ENCODE data around the gene SNRK. TPM values are rescaled to one million over a fixed set of nuclear protein-coding genes. Genes with fewer than 3 reads are reported as not detected.

The SNRK gene
- total RNA-seq, 1 donor from 2014 or later, result 18.2 TPM

DNA sequence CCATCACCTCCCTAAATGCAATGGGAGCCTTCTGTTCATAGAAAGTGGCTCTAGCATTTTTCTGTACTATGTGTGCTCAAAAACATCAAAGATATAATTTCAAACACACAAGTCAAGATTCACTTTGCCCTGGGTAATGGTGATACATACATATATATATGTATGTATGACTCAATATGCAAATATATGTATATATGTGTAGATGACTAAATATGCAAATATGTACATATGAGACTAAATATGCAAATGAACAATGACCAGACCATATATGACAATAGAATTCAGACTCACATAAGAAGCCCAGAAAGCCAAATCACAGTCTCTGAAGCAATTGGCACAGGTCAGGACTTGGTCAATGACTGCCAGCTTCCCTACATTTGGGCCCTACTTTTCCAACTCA is 36.9 kb upstream of the SNRK start:
- no peak for TF ChIP-seq CTCF (conservative IDR thresholded peaks at IDR 0.05)
- H3K36me3 Mint-ChIP-seq (ENCODE audit: low read depth), result no peaks in the 10 kb centered on the region
- no peak for DNase-seq (ENCODE audit: low read depth, low spot score)
- peaks cover 9% of the 10 kb centered on the region for H3K4me1 Mint-ChIP-seq
- H3K9me3 Mint-ChIP-seq, result no peaks in the 10 kb centered on the region
- H3K27me3 Mint-ChIP-seq (ENCODE audit: low read depth), result peaks cover 2% of the 10 kb centered on the region
- H3K27ac Mint-ChIP-seq (ENCODE audit: unreplicated experiment), result no peak overlapping the region
- no peak overlapping the region for H3K4me3 Mint-ChIP-seq

- Mint-ChIP-seq H3K27ac (ENCODE audit: unreplicated experiment) (no peak overlapping the region), H3K36me3 (ENCODE audit: low read depth) (no peaks in the 10 kb centered on the region), H3K9me3 (no peaks in the 10 kb centered on the region), H3K4me1 (no peaks in the 10 kb centered on the region), H3K4me3 (no peak overlapping the region), H3K27me3 (ENCODE audit: low read depth) (peaks cover 4% of the 10 kb centered on the region)
- no peak for TF ChIP-seq CTCF (conservative IDR thresholded peaks at IDR 0.05)
- no peak for DNase-seq (ENCODE audit: low read depth, low spot score)
Observed at GRCh38 chr3:43253294-43253693, 33.0 kb upstream of the SNRK start.

- TF ChIP-seq CTCF (conservative IDR thresholded peaks at IDR 0.05), result no peak
- no peak for DNase-seq (ENCODE audit: low read depth, low spot score)
- H3K27me3 Mint-ChIP-seq (ENCODE audit: low read depth), result peaks cover 4% of the 10 kb centered on the region
- no peak overlapping the region for H3K27ac Mint-ChIP-seq (ENCODE audit: unreplicated experiment)
- no peaks in the 10 kb centered on the region for H3K9me3 Mint-ChIP-seq
- no peaks in the 10 kb centered on the region for H3K4me1 Mint-ChIP-seq
- no peaks in the 10 kb centered on the region for H3K36me3 Mint-ChIP-seq (ENCODE audit: low read depth)
- H3K4me3 Mint-ChIP-seq, result no peak overlapping the region
Observed at GRCh38 chr3:43254125-43254524, 32.2 kb upstream of the SNRK start.

GRCh38 chr3:43255662-43256061 is 30.7 kb upstream of the SNRK start:
- Mint-ChIP-seq H3K27me3 (ENCODE audit: low read depth) (peaks cover 4% of the 10 kb centered on the region), H3K36me3 (ENCODE audit: low read depth) (no peaks in the 10 kb centered on the region), H3K4me1 (no peaks in the 10 kb centered on the region), H3K4me3 (no peak overlapping the region), H3K9me3 (no peaks in the 10 kb centered on the region), H3K27ac (ENCODE audit: unreplicated experiment) (no peak overlapping the region)
- DNase-seq (ENCODE audit: low read depth, low spot score), result no peak
- no peak for TF ChIP-seq CTCF (conservative IDR thresholded peaks at IDR 0.05)

- Mint-ChIP-seq H3K4me1 (no peaks in the 10 kb centered on the region), H3K9me3 (no peaks in the 10 kb centered on the region), H3K27ac (ENCODE audit: unreplicated experiment) (peak overlapping the region; percentile 32), H3K27me3 (ENCODE audit: low read depth) (peaks cover 4% of the 10 kb centered on the region), H3K4me3 (no peak overlapping the region), H3K36me3 (ENCODE audit: low read depth) (no peaks in the 10 kb centered on the region)
- no peak for TF ChIP-seq CTCF (conservative IDR thresholded peaks at IDR 0.05)
- no peak for DNase-seq (ENCODE audit: low read depth, low spot score)
Observed at GRCh38 chr3:43256714-43257461, 29.5 kb upstream of the SNRK start.
